Liver (tissue), 9 donors: Measurements from ENCODE around the gene PPP2R5C. TPM values are rescaled to one million over a fixed set of nuclear protein-coding genes. Genes with fewer than 3 reads are reported as not detected.

Experiments used
- DNase-seq: peaks from one replicate; pipeline ENCODE4 v3.0.0-alpha.2; 2017; ENCODE audit warnings: low spot score
- H3K27ac ChIP-seq, 2 donors: one replicate each; pipeline ENCODE4 v1.7.0; 2013; ENCODE audit warnings: inconsistent platforms in 2 of 2, low read length in 2 of 2, control low read depth in 1 of 2, low read depth in 1 of 2, mild to moderate bottlenecking in 1 of 2
- H3K27me3 ChIP-seq, 4 donors: one replicate each; pipeline versions ENCODE4 v1.6.1 to v1.7.0; 2013; ENCODE audit warnings: low read length in 3 of 4, inconsistent platforms in 1 of 4, mild to moderate bottlenecking in 1 of 4, moderate library complexity in 1 of 4; ENCODE audit not compliant: control insufficient read depth in 4 of 4, insufficient read depth in 4 of 4
- H3K36me3 ChIP-seq, 4 donors: one replicate each; pipeline versions ENCODE4 v1.6.1 to v1.7.0; 2013; ENCODE audit warnings: low read length in 3 of 4, mild to moderate bottlenecking in 3 of 4, low read depth in 1 of 4, moderate library complexity in 1 of 4; ENCODE audit not compliant: control insufficient read depth in 4 of 4, insufficient read depth in 3 of 4
- H3K4me1 ChIP-seq, 4 donors: one replicate each; pipeline versions ENCODE4 v1.6.1 to v1.7.0; 2013; ENCODE audit warnings: low read length in 3 of 4, mild to moderate bottlenecking in 3 of 4, moderate library complexity in 1 of 4; ENCODE audit not compliant: control insufficient read depth in 4 of 4, insufficient read depth in 4 of 4
- H3K4me3 ChIP-seq, 3 donors: one replicate each; pipeline versions ENCODE4 v1.6.1 to v1.7.0; 2013; ENCODE audit warnings: low read length in 3 of 3, control low read depth in 1 of 3, low read depth in 1 of 3, mild to moderate bottlenecking in 1 of 3
- H3K9ac ChIP-seq, 2 donors: one replicate each; pipeline ENCODE4 v1.7.0; 2013; ENCODE audit warnings: low read length in 2 of 2, mild to moderate bottlenecking in 2 of 2, moderate library complexity in 2 of 2, control low read depth in 1 of 2, low read depth in 1 of 2
- H3K9me3 ChIP-seq, 4 donors: one replicate each; pipeline versions ENCODE4 v1.6.1 to v1.7.0; 2013; ENCODE audit warnings: low read length in 3 of 4; ENCODE audit not compliant: control insufficient read depth in 4 of 4
- ATF3 ChIP-seq: IDR thresholded peaks from 2 replicates; pipeline ENCODE4 v1.6.1; 2016; ENCODE audit warnings: antibody characterized with exemption
- CTCF ChIP-seq: fragments of 150-350 bp; IDR thresholded peaks from 2 replicates; pipeline ENCODE4 v1.5.1; 2017; ENCODE audit warnings: improper control_type of control experiment, low read depth, low read length; ENCODE audit not compliant: missing input control
- FOXA1 ChIP-seq: IDR thresholded peaks from 2 replicates; pipeline ENCODE4 v1.6.1; 2016; ENCODE audit warnings: antibody characterized with exemption
- FOXA2 ChIP-seq: IDR thresholded peaks from 2 replicates; pipeline ENCODE4 v1.6.1; 2016; ENCODE audit warnings: antibody characterized with exemption
- GABPA ChIP-seq, 2 donors: IDR thresholded peaks in 1 of 2; conservative IDR thresholded peaks in 1 of 2; 2 replicates each; pipeline ENCODE4 v1.6.1; 2016; ENCODE audit warnings: antibody characterized with exemption in 2 of 2, mild to moderate bottlenecking in 1 of 2, moderate library complexity in 1 of 2
- HNF4A ChIP-seq, 2 donors: conservative IDR thresholded peaks; 2 replicates each; pipeline ENCODE4 v1.6.1; 2016; ENCODE audit warnings: antibody characterized with exemption in 2 of 2, mild to moderate bottlenecking in 2 of 2
- HNF4G ChIP-seq: IDR thresholded peaks from 2 replicates; pipeline ENCODE4 v1.6.1; 2016; ENCODE audit warnings: antibody characterized with exemption
- JUND ChIP-seq, 2 donors: IDR thresholded peaks; 2 replicates each; pipeline ENCODE4 v1.6.1; 2016; ENCODE audit warnings: antibody characterized with exemption in 2 of 2
- MAX ChIP-seq: IDR thresholded peaks from 2 replicates; pipeline ENCODE4 v1.6.1; 2016; ENCODE audit warnings: antibody characterized with exemption
- NR2F2 ChIP-seq: IDR thresholded peaks from 2 replicates; pipeline ENCODE4 v1.6.1; 2016; ENCODE audit warnings: antibody characterized with exemption
- RAD21 ChIP-seq, 2 donors: IDR thresholded peaks; 2 replicates each; pipeline ENCODE4 v1.6.1; 2016; ENCODE audit warnings: antibody characterized with exemption in 2 of 2, mild to moderate bottlenecking in 2 of 2
- REST ChIP-seq: IDR thresholded peaks from 2 replicates; pipeline ENCODE4 v1.6.1; 2016; ENCODE audit warnings: antibody characterized with exemption, mild to moderate bottlenecking
- RXRA ChIP-seq, 2 donors: IDR thresholded peaks; 2 replicates each; pipeline ENCODE4 v1.6.1; 2017 to 2018; ENCODE audit warnings: antibody characterized with exemption in 2 of 2, mild to moderate bottlenecking in 1 of 2
- SP1 ChIP-seq: IDR thresholded peaks from 2 replicates; pipeline ENCODE4 v1.6.1; 2018; ENCODE audit warnings: antibody characterized with exemption, mild to moderate bottlenecking
- TAF1 ChIP-seq: conservative IDR thresholded peaks from 2 replicates; pipeline ENCODE4 v1.6.1; 2016; ENCODE audit warnings: antibody characterized with exemption, mild to moderate bottlenecking
- ZBTB33 ChIP-seq: IDR thresholded peaks from 2 replicates; pipeline ENCODE4 v1.6.1; 2016; ENCODE audit warnings: antibody characterized with exemption
- WGBS: extraction: QIAGEN DNeasy Blood & Tissue Kit; methylation state at CpG from one replicate; pipeline ENCODE4 v1.1.7; 2013; 5-methylcytosine and 5-hydroxymethylcytosine counted together
- polyA plus RNA-seq, 2 donors: library from polyadenylated mRNA; stranded (reverse) in 1 of 2; unstranded in 1 of 2; fragments of 200-250 nt in 1 of 2; fragments of >200 nt in 1 of 2; fragmentation: Nextera tagmentation in 1 of 2; extraction: Ambion mirVana in 1 of 2; gene quantifications; one replicate each; pipeline versions ENCODE4 v1.2.1 to v1.2.3, GENCODE V29; 2013 to 2015
- total RNA-seq, 2 donors: library from RNA; depleted of rRNA; stranded (reverse); fragments of >200 nt; gene quantifications; one replicate each; pipeline ENCODE4 v1.2.3, GENCODE V29; 2014
- donor health status: healthy.
- donor health status: healthy.
- donor health status: healthy.
- donor health status: healthy.
- donor health status: healthy.

Gene PPP2R5C
- total and polyA plus RNA-seq, 4 donors, result 33.5 to 52.3 (median 43.9) TPM

- no peak for DNase-seq
- Histone ChIP-seq H3K9ac (no peak overlapping the region), H3K9me3 (no peaks in the 10 kb centered on the region), H3K4me1 (no peaks in the 10 kb centered on the region), H3K27ac (no peak overlapping the region), H3K36me3 (peaks cover 11 to 84% (median 47%) of the 10 kb centered on the region in 4 donors), H3K27me3 (no peaks in the 10 kb centered on the region), H3K4me3 (no peak overlapping the region)
- TF ChIP-seq FOXA2 (no peak), REST (no peak), JUND (IDR thresholded peaks at IDR 0.05) (no peak), ZBTB33 (no peak), HNF4G (no peak), MAX (no peak)
- 97% methylated on average over 9 of the region's 9 CpGs for WGBS
Measured at GRCh38 chr14:101897326-101897725, 135.8 kb downstream of the PPP2R5C start.

- Histone ChIP-seq H3K27me3 (no peaks in the 10 kb centered on the region), H3K36me3 (peaks cover 11 to 86% (median 55%) of the 10 kb centered on the region in 4 donors), H3K9ac (no peak overlapping the region), H3K4me3 (no peak overlapping the region), H3K4me1 (no peaks in the 10 kb centered on the region), H3K27ac (no peak overlapping the region), H3K9me3 (no peaks in the 10 kb centered on the region)
- WGBS, result 97% methylated on average over 8 of the region's 8 CpGs
- DNase-seq, result no peak
- TF ChIP-seq REST (no peak), GABPA (IDR thresholded peaks at IDR 0.05 in 1 of 2, conservative IDR thresholded peaks at IDR 0.05 in 1 of 2) (no peak), JUND (IDR thresholded peaks at IDR 0.05) (no peak), NR2F2 (no peak), HNF4A (conservative IDR thresholded peaks at IDR 0.05) (no peak), FOXA1 (no peak), SP1 (no peak), ATF3 (no peak), RAD21 (IDR thresholded peaks at IDR 0.05) (no peak), TAF1 (no peak), RXRA (IDR thresholded peaks at IDR 0.05) (no peak), HNF4G (no peak), FOXA2 (no peak), CTCF (no peak)
Measured at GRCh38 chr14:101898416-101898815, 136.9 kb downstream of the PPP2R5C start.
